ENCODE data around the gene CLEC3B.

- TF ChIP-seq EZH2 (IDR thresholded peaks at IDR 0.05; ENCODE audit: borderline replicate concordance, low read depth, low read length, severe bottlenecking) (no peak), POLR2A (IDR thresholded peaks at IDR 0.05; ENCODE audit: low read depth, low read length) (no peak), CTCF (IDR thresholded peaks at IDR 0.05; ENCODE audit: extremely low read depth in 1 of 2, insufficient read depth in 1 of 2, low read depth in 1 of 2, low read length in 2 of 2) (no peak), MYC (IDR thresholded peaks at IDR 0.05; ENCODE audit: low read depth, low read length) (no peak), POLR2AphosphoS5 (IDR thresholded peaks at IDR 0.05; ENCODE audit: insufficient read depth, low read depth, low read length) (no peak)
- TF ChIP-seq, protein P1, sequence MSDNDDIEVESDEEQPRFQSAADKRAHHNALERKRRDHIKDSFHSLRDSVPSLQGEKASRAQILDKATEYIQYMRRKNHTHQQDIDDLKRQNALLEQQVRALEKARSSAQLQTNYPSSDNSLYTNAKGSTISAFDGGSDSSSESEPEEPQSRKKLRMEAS (IDR thresholded peaks at IDR 0.05; ENCODE audit: insufficient read depth, insufficient read length), result no peak
Measured at GRCh38 chr3:44991326-44991725, 34.8 kb upstream of the CLEC3B start.
